HFFc6 (cell line): Measurements from ENCODE around the gene ZMYND19. TPM values are rescaled to one million over a fixed set of nuclear protein-coding genes. Genes with fewer than 3 reads are reported as not detected.
"Not testable (repeated sequence)": the region's sequence is repeated elsewhere in the genome, so short reads cannot be mapped to it uniquely, and the experiment has no call there.

ENCODE experiments used
- DNase-seq: peaks from one replicate; pipeline ENCODE4 v3.0.0-alpha.2; 2018
- H3K27ac Mint-ChIP-seq: 2 replicates; pipeline ENCODE4 v1.8.0; 2020; ENCODE audit warnings: mild to moderate bottlenecking, mixed read lengths
- H3K27me3 Mint-ChIP-seq: 2 replicates; pipeline ENCODE4 v1.8.0; 2021; ENCODE audit warnings: mild to moderate bottlenecking, moderate library complexity, mixed read lengths; ENCODE audit not compliant: insufficient read depth
- H3K36me3 Mint-ChIP-seq: 2 replicates; pipeline ENCODE4 v1.8.0; 2021; ENCODE audit warnings: low read depth, mixed read lengths
- H3K4me1 Mint-ChIP-seq: 2 replicates; pipeline ENCODE4 v1.8.0; 2020; ENCODE audit warnings: low read depth, mixed read lengths
- H3K4me3 Mint-ChIP-seq: 2 replicates; pipeline ENCODE4 v1.8.0; 2020; ENCODE audit warnings: mild to moderate bottlenecking, moderate library complexity, mixed read lengths
- H3K9me3 Mint-ChIP-seq: 2 replicates; pipeline ENCODE4 v1.8.0; 2020; ENCODE audit warnings: mild to moderate bottlenecking, mixed read lengths
- total RNA-seq, 6 experiments: library from RNA; stranded (reverse); fragmentation: NEBNext Ultra II Directional; extraction: Animal tissue kit (Norgen Biotek cat#: 25700); gene quantifications; 2 replicates in 1 of 6; 3 replicates in 5 of 6; pipeline ENCODE4 v1.2.3, GENCODE V29; 2021
- TF ChIP-seq, protein P1 (sequence below): fragments of 200-600 bp; sonication (generic); IDR thresholded peaks from 2 replicates; pipeline ENCODE4 v1.5.0; 2021; ENCODE audit warnings: antibody characterized with exemption, mild to moderate bottlenecking

Gene ZMYND19
- total RNA-seq, 6 experiments from 2014 or later, result 23.9 to 34.4 (median 25.4) TPM

DNA sequence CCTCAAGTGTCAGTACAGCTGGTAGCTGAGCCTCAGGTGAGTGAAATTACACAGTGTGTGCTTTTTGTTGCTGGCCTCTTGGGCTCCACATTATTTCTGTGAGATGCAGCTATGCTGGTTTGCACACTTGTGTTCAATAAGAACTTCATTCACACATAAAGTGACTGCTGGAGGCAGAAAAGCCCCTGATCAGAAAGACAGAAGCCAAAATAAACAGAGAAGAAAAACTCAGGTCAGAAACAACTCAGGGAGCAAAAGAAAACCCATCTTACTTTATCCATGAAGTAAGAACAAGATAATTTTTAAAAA, 55.2 kb downstream of the ZMYND19 start:
- DNase-seq, result no peak
- Mint-ChIP-seq H3K36me3 (peaks cover 5% of the 10 kb centered on the region; the same call in 1 of the 2 replicates), H3K9me3 (no peaks in the 10 kb centered on the region), H3K4me3 (no peak overlapping the region), H3K4me1 (peaks cover 17% of the 10 kb centered on the region), H3K27me3 (peaks cover 3% of the 10 kb centered on the region; the same call in 1 of the 2 replicates), H3K27ac (peak overlapping the region; percentile 48; the same call in 1 of the 2 replicates)
- TF ChIP-seq, protein P1, sequence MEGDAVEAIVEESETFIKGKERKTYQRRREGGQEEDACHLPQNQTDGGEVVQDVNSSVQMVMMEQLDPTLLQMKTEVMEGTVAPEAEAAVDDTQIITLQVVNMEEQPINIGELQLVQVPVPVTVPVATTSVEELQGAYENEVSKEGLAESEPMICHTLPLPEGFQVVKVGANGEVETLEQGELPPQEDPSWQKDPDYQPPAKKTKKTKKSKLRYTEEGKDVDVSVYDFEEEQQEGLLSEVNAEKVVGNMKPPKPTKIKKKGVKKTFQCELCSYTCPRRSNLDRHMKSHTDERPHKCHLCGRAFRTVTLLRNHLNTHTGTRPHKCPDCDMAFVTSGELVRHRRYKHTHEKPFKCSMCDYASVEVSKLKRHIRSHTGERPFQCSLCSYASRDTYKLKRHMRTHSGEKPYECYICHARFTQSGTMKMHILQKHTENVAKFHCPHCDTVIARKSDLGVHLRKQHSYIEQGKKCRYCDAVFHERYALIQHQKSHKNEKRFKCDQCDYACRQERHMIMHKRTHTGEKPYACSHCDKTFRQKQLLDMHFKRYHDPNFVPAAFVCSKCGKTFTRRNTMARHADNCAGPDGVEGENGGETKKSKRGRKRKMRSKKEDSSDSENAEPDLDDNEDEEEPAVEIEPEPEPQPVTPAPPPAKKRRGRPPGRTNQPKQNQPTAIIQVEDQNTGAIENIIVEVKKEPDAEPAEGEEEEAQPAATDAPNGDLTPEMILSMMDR, result peak; percentile 13; the same call in 1 of the 2 replicates

DNA sequence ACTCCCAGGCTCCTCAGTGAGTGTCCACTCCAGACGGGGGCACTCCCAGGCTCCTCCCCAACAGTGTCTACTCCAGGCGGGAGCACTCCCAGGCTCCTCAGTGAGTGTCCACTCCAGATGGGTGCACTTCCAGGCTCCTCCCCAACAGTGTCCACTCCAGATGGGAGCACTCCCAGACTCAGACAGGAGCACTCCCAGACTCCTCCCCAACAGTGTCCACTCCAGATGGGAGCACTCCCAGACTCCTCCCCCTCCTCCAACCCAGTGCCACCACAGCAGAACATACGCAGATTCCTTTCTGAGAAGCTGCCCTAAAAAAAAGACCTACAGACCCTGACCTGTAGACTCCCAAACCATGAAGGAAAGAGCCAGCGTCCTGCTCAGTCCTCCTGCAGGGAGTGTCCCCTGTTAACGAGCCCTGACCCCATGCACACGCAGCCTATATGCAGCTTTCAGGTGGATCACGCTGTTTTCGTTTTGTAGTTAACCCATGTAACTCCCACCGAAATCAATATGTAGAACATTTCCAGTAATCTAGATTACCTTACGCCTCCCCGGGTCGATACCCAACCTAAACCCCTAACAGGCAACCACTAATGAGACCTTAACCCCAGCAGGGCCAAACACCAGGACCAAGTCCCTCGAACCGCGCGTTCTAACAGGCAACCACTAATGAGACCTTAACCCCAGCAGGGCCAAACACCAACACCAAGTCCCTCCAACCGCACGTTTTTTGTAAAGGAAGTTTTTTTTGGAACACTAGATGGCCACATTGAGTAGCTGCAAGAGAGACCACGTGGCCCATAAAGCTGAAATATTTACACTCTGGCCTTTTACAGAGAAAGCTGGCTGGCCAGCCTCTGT, 55.8 kb downstream of the ZMYND19 start:
- no peaks in the 10 kb centered on the region for H3K9me3 Mint-ChIP-seq
- DNase-seq, result peak; percentile 55
- peaks cover 17% of the 10 kb centered on the region for H3K4me1 Mint-ChIP-seq
- peak overlapping the region; percentile 48; the same call in 1 of the 2 replicates for H3K27ac Mint-ChIP-seq
- H3K27me3 Mint-ChIP-seq, result peaks cover 3% of the 10 kb centered on the region; the same call in 1 of the 2 replicates
- peaks cover 5% of the 10 kb centered on the region; the same call in 1 of the 2 replicates for H3K36me3 Mint-ChIP-seq
- TF ChIP-seq, protein P1, result peak; percentile 83
- no peak overlapping the region for H3K4me3 Mint-ChIP-seq

GRCh38 chr9:137532891-137533468, 57.3 kb downstream of the ZMYND19 start:
- H3K4me3 Mint-ChIP-seq, DNase-seq, H3K36me3 Mint-ChIP-seq, H3K27me3 Mint-ChIP-seq, H3K27ac Mint-ChIP-seq, H3K9me3 Mint-ChIP-seq: not testable (repeated sequence)
- H3K4me1 Mint-ChIP-seq, result peaks cover 17% of the 10 kb centered on the region

Other genes with a start within 250 kb of the ZMYND19 start
- gene EXD3, start 167.3 kb downstream of the ZMYND19 start, total RNA-seq, result 10 to 100 TPM in 1 of 6 experiments, 1 to 10 TPM in 5; 6.4 to 10.6 (median 8.7) TPM
- gene NOXA1, start 167.1 kb downstream of the ZMYND19 start, total RNA-seq, result under 1 TPM in 5 of 6 experiments, not detected in 1; 0.09 to 0.36 (median 0.20) TPM
- not detected for gene ENTPD8, start 149.2 kb downstream of the ZMYND19 start, total RNA-seq
- gene NSMF, start 131.2 kb downstream of the ZMYND19 start, total RNA-seq, result 10 to 100 TPM; 24.3 to 29.9 (median 26.4) TPM
- gene PNPLA7, start 40.1 kb downstream of the ZMYND19 start, total RNA-seq, result under 1 TPM; 0.20 to 0.90 (median 0.52) TPM
- 10 to 100 TPM; 48.4 to 67.7 (median 57.3) TPM for gene MRPL41, start 38.6 kb downstream of the ZMYND19 start, total RNA-seq
- gene DPH7, start 11.6 kb downstream of the ZMYND19 start, total RNA-seq, result 10 to 100 TPM; 18.2 to 20.7 (median 20.1) TPM
- 10 to 100 TPM; 15.9 to 18.2 (median 17.1) TPM for gene ARRDC1, start 15.2 kb upstream of the ZMYND19 start, total RNA-seq
- gene EHMT1, start 28.5 kb upstream of the ZMYND19 start, total RNA-seq, result 100 to 1,000 TPM in 1 of 6 experiments, 10 to 100 TPM in 5; 41.0 to 116 (median 46.9) TPM